ENCODE data around the gene MACROD2.

The MACROD2 gene

DNA sequence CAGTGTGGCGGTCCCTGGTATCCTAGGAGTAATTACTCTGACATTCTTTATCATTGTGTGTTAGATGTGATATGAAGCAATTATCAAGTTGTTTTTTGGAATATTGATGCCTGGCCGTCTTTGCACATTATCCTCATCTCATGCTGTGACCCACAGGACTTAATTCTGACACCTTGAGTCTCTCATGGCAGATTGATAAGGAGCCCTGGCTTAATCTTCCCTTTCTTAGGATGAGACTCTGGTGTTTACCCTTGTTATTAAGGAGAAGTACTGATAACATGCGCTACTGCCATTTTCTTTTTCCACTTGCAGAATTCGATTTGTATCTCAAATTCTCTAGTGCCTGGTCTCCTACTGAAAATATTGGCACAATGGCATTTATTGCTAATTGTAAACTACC is 1597.8 kb downstream of the MACROD2 start:
- no peak for DNase-seq (ENCODE audit: low read depth)

DNA sequence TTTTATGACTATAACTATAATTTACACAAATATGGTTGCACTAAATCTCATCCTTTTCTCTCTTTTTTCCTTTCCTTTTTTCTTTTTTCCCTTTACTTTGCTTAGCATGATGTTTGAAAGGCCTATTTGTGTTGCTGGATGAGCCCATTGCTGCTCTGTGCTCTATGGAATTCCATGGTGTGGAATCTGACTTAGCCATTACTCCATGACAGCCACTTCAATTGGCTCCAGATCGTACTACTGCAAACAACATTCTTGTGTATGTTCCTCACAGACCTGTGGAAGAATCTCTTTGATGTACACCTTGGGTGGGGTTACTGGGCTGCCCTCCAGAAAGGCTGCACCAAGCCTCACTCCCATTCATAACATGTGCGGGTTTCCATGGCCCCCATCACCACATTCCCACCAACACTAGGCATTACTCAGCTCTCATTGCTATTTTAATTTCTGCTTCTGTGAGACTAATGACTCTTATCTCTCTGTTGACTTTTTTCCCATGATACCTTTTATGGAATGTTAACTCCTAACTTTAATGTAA is 1598.9 kb downstream of the MACROD2 start:
- no peak for DNase-seq (ENCODE audit: low read depth)

DNA sequence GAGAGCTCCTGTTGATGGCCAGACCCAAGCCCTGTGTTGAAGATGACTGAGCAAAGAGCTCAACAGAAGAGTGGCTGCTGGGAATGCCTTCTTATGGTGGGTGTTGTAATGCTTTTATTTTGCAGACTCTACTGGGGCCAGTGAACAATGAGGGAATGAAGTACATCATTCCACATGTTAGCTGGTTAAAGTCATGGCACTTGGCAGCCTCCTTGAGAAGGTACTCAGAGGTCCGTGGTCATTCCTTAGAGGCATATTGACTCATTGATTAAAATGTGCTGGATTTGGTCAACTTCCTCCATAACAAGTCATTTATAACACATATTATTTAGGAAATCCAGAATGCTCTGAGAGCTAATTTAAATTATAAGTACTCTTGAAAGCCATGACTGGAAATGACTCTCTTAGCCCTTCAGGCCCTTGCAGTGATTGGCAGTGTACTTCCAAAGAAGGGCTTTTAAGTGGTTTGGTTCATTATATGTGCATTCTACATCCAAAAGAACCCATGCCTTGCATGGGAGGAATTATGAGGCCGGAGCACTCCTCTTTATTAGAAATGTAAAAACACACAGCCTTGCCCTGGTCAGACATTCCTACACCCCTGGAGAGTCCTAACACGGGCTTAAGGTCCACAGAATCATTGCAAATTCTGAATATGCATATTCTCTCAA is 1601.0 kb downstream of the MACROD2 start:
- no peak for DNase-seq (ENCODE audit: low read depth)

DNA sequence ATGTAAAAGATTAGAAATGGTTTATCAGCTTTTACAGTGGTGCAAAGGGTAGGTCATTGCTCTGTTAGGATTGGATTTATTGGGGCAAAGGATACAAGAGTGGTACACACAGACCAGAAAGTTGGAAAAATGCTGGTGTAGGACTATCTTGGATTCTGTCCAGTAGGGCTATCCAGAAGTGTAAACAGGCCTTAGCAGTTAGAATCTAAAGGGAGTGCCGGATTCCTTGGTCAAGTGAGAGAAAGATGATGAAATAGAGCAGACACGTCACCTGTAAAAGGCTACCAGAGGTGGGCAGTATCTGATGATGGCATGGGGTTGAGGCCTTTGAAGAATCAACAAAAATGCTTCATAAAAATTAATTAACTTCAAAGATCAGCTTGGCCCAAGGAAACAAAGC is 1602.0 kb downstream of the MACROD2 start:
- DNase-seq (ENCODE audit: low read depth): no peak

DNA sequence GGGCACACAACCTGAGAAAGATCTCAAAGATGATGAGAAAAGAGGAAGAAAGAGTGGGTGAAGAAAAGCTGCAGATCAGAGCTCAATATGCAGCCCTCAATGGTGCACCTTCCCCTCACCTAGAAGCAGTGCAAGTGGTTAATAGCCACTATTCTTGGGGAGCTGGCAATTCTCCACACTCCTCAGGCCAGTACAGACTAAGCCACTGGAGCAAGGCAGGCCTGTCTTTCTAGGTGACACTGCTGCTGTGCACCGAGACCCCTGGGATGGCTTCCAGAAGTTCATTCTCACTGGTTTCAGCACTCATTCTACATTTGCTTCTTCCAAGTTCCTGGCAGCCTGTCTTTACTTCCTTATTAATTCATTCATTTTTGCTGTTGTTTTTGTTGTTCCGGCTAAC is 1604.6 kb downstream of the MACROD2 start:
- DNase-seq (ENCODE audit: low read depth): no peak

DNA sequence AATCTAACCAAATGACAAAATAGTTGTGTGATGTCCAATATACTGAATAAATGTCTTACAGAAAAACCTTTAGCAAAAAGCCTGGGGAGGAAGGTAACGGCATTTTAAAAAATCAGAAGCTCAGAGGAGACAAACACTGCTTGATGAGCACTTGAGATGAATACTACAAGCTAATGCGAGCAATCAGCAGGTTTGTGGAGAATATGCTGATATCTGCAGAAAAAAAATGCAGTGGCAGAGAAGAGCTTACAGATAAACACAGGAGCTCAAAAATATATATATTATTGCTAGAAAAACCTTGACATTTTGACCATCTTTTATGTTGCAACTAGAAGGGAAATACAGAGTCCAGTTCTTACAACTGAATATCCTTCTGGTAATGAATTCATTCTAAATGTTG is 1605.2 kb downstream of the MACROD2 start:
- no peak for DNase-seq (ENCODE audit: low read depth)

DNA sequence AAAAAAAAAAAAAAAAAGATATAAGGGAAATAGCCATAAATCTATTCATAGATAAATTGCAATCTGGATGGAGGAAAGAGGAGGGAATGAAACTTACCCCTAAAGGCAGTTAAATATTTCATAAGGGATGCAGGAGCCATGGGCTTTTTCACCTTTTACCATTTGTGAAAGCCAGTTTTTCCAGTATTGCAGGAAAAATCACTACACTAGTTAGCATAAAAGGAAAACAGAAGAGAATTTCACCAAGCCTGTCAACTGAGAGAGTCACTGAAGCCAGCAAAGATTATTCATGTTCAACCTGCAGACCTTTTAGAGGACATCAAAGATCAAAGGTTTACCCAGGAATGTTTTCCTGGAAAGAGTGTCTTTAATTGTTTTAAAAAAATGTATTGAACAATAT is 1608.2 kb downstream of the MACROD2 start:
- DNase-seq (ENCODE audit: low read depth): no peak

DNA sequence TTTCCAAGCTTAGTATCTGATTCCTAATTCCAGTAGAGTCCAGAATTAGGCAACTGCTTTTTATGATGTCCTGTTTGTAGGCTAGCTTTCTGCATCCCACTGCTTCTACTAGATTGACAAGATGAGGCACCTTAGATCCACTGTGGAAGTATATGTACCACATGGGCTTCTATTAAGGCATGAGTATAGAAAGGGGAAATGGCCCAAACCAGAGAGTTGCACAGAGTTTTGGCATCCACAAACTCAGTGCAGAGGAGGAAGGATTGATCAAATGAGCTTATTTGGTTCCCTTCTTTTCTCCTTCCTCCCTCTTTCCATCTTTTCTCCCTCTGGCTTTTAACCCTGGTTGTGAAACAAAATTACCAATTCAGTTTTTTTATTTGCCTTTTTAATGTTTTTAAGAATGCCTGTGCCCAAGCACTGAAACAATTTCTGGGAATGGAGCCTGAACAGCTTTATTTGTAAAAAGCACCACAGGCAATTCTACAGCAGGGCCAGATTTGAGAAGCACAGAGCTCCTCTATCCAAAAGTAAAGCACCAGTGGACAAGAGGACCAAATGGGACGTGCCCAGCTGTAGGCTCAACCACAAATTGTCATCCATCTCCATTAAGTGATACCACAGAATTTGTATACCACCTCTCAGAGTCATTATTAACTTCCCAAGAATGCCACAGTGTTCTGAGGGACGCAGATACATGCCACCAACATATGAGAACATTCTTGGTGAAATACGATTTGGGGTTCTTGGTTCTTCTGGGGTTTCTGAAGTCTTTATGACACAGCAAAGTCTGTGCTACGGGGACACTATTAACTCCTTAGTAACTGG is 1608.9 kb downstream of the MACROD2 start:
- DNase-seq (ENCODE audit: low read depth): no peak

DNA sequence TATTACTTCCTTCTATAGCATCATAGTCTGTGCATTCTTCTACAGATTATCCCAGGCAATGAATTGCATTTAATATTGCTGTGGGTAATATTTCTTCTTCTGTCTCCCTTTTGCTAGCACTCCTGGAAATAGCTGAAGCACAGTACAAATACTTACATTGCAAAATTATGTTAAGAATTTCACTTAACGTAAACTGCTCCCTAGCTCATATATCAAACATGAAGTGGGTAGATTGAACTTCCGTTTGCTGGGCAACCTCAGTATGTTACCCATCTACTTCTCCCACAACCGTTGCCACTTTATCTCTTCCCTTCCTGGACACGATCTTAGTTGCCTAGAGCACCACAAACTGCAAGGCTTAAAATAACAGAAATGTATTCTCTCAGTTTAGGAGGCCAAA is 1614.6 kb downstream of the MACROD2 start:
- no peak for DNase-seq (ENCODE audit: low read depth)

DNA sequence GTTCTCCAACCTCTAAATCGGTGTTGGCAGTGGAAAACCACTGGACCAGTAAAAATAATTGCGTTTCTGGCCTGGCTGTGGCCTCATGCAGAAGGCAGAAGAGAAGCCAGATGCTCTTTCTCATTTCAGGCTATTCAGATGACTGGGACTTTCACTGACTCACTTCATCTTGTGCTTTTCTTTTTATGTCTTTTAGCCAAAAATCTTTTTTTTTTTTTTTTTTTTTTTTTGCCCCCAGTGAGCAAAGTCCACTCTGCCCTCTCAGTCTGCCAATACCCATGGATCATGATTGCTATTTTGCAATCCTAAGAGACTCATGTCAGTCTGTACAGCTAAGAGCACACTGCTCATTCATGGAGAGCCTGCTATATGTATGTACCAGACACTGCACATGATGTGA is 1615.5 kb downstream of the MACROD2 start:
- no peak for DNase-seq (ENCODE audit: low read depth)

DNA sequence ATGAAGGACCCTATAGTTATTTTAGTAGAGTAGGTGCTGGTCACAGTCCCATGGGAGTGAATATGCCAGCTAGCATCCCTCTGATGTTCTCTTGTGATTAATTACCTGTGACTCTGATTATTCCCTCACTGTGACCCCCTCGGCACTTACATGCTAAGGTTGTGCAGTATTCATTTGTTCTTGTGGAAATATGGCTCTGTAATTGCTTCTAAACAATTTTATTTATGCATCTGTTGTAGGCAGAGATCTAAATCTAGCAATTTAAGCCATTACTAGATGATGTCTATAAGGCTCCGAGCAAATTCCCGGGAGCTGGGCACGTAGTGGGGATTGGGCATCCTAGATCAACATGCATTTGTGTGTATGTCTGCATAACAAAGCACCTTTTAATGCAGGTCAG is 1616.2 kb downstream of the MACROD2 start:
- no peak for DNase-seq (ENCODE audit: low read depth)

DNA sequence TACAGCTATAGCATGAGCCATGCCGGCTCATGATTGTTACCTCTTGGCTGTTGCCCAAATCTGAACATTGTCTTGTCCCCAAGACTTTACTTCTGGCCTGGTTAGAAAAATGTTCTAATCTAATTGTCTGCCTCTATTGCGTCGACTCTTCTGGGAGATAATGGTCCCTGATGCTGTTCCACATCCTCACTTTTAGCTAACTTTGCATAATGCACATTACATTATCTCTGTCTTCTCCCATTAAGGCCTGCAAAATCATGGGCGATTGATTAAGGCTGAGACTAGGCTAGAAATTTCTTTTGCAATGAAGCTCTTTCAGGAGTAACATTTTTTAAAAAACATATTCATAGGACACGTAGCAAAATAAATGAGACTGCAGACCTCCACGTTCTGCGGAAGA is 1616.9 kb downstream of the MACROD2 start:
- DNase-seq (ENCODE audit: low read depth): no peak

DNA sequence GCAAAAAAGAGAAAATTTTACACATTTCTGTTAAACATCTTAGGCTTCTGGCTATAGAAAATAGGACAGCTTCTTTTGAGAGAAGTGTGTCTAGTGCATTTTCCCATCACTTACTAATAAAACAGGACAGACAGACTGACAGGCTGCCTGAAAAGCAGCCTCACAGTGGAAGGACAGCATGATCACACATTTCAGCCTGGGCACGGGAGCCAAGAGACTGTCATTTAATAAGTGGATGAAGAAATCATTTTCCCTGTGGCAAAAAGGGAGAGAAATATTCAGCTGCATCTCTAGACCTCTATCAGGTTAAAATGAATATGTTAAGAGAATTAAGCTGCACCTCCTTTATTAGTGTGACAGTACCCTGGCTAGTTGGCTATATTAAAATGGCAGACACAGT is 1617.5 kb downstream of the MACROD2 start:
- DNase-seq (ENCODE audit: low read depth): no peak

DNA sequence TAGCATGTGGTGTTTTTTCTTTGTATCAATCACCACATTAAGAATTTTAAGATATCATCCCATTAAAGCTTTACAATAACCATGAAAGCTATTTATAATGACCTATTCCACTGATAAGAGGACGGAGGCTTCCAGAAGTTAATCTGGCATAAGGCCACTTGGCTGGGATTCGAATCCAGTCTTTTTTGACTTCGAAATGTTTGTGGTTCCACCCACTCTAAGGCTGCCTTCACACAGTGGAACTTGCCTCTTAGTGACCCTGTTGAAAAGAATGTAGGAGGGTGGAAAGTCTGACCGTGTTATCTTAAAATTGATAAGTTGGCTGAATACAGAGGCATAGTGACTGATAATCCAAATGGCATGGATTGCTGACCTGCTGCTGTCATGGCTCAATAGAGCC is 1618.2 kb downstream of the MACROD2 start:
- DNase-seq (ENCODE audit: low read depth): no peak

DNA sequence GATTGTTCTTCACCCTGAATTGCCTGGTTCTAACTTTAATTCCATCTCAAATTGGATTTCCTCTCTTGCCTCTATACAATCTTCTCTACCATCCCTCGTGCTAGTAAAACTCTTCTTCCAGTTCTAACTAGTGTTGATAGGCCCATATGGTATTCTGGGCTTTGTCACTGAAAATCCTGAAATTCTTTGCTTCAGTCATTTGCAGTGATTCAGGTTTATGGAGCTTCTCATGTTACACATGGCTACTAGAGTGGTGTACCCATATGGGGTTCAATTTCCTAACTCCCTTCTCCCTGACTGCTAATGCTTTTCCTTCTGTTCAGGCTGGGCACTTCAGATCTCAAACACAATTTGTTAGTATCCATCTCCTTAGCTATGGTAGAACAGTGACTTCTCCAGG is 1621.3 kb downstream of the MACROD2 start:
- DNase-seq (ENCODE audit: low read depth): peak; percentile 16

DNA sequence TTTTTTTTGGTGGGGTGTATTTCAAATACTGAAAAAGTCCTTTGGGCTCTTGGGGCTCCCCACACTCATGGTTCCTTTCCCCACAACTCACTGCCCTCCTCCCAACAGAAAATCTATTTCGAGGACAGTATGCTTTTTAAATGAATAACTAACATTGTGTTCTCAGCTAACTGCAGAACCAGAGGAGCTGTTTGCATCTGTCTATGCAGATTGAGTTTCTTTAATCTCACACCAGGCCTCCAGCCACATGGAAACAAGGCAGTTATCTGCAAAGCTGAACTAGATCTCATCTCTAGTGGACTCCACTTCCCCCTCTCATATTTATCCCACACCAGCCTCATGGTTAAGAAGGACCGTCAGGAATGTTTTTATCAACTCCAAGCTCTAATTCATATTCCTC is 1622.8 kb downstream of the MACROD2 start:
- DNase-seq (ENCODE audit: low read depth): no peak

DNA sequence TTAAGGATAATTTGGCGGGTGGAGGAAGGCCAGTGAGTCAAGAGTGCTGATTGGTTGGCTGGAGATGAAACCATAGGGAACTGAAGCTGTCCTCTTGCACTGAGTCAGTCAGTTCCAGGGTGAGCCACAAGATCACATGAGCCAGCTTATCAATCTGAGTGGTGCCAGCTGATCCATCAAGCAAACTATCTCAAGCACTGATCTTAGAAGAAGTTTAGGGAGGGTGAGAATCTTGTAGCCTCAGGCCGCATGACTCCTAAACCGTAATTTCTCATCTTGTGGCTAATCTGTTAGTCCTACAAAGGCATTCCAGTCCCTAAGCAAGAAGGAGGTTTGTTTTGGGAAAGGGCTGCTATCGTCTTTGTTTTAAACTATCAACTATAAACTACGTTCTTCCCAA is 1623.6 kb downstream of the MACROD2 start:
- DNase-seq (ENCODE audit: low read depth): no peak

DNA sequence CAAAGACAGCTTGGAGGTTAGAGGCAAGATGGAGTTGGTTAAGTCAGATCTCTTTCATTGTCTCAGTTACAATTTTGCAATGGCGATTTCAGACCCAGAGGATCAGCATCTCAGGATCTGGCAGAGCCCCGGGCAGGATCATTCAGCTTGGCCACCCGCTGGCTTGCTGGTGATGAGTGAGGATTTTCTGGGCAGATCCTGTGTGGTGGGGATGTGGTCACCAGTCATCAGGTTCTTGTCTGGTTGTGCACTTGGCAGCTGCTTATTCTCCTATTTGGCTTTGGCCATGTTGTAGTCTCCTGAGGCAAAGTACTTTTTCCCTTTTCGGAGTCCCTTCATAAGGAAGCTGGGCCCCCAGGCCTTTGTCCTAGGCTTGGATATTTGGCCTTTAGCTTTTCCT is 1624.0 kb downstream of the MACROD2 start:
- DNase-seq (ENCODE audit: low read depth): no peak

DNA sequence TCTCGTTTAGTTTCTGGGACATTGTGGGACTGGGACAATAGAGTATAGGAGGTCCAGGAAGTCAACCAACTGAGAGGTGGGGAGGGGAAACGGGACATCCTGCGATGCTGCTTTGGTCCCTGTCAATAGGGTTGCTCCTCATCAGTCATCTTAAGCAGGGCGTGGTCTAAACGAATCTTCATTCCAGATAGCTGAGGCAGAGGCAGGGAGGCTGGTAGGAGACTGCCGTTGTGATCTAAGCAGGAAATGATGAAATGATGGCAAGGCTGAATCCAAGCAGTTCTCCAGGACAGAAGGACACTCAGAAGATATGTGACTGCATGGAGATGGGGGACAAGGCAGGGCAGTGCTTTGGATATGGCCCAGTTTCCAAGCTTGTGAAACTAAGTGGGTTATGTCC is 1624.5 kb downstream of the MACROD2 start:
- no peak for DNase-seq (ENCODE audit: low read depth)

DNA sequence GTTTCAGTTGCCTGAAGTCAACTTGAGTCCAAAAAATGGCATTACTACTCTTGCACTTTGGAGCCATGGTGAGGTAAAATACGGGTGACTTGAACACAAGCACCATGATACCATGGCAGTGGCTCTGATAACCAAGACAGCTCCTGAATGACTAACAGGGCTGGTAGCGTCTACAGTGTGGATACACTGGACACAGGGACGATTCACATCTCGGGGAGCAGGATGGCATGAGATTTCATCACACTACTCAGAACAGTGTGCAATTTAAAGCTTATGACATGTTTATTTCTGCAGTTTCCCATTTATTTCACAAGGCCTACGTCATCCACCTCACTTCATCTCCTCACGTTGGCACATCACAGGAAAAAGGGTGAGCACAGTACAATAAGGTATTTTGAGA is 1627.1 kb downstream of the MACROD2 start:
- no peak for DNase-seq (ENCODE audit: low read depth)

DNA sequence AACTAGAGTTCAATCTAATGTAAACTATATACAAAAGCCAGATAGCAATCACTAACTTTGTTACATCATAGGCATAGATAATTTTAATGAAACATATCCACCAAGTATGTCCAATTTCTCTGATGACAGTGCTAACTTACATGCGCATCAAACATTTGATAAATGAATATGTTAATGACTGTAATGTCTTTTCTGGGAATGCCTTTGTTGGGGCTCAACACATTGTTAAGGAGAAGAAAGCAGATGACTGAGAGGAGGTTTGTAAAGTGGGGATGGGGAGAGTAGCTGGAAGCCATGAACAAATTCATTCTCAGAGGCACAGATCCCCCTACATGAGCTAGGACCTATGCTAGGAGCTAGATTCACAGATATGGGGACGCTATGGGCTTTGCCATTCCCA is 1627.9 kb downstream of the MACROD2 start:
- no peak for DNase-seq (ENCODE audit: low read depth)

DNA sequence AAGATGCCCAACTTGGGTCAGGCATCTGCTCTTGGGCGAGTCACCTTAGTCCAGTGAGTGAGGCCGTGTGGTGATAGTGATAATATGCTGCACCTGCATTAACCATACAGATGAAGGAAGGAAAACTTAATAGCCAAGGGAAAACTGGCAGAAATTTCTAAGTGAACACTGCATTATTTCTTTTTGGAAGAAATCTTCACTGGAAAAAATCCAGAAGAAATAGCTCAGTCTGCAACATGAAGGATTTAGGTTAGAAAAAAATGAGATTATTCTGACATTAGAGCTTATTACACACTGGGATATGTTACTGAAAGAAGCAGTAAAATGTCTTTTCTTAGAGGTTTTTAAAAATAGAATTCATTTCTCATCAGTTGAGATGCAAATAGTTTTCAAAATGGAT is 1630.7 kb downstream of the MACROD2 start:
- no peak for DNase-seq (ENCODE audit: low read depth)

DNA sequence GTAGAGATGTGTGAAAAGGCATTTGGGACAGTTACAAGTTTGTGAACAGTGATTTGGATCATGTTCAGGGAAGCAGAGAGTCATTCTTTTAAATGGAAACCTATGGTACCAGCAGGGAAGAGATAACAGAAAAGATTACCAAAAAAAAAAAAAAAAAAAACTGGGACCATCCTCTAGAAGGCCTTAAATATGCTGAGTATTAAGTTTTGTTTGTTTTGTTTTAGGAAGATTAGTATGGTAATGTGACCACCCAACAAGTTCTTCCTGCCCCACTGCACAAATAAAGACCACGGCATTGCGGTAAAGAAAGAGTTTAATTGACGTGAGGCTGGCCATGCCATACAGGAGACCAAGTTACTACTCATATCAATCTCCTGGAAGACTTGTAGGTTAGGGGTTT is 1631.8 kb downstream of the MACROD2 start:
- DNase-seq (ENCODE audit: low read depth): no peak

DNA sequence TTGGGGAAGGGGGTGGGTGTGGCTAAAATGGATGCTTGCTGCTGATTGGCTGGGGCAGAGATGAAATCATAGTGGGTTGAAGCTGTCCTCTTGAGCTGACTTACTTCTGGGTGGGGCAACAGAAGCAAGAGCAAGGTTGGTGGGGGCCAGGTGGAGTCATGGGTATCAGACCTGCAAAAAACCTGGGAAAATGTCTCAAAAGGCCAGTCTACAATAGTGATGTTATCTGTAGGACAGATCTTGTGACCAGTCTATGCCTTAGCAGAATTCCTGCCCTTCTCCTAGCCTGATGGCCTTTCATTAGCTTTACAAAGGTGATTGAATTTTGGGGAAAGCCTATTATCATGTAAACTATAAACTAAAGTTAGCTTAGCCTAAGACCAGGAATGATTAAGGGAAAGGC is 1632.2 kb downstream of the MACROD2 start:
- DNase-seq (ENCODE audit: low read depth): no peak
